SKM-1 (cell line): ENCODE measurements around the gene ATXN7L1.
"Not testable (repeated sequence)": the region's sequence is repeated elsewhere in the genome, so short reads cannot be mapped to it uniquely, and the experiment has no call there.

Experiments used
- DNase-seq: peaks from one replicate; lab custom pipeline; 2025; ENCODE audit not compliant: unreplicated experiment; lab: John Stamatoyannopoulos, UW

The ATXN7L1 gene

GRCh38 chr7:105805447-105806019 lies 70.9 kb downstream of the ATXN7L1 start:
- no peak for DNase-seq

GRCh38 chr7:105803429-105803736 lies 73.0 kb downstream of the ATXN7L1 start:
- no peak for DNase-seq

- DNase-seq = no peak
Observed at GRCh38 chr7:105802604-105803428, 73.6 kb downstream of the ATXN7L1 start.

GRCh38 chr7:105800849-105801534 lies 75.4 kb downstream of the ATXN7L1 start:
- no peak for DNase-seq

- no peak for DNase-seq
Observed at GRCh38 chr7:105800442-105800841, 76.0 kb downstream of the ATXN7L1 start.

- no peak for DNase-seq
Observed at GRCh38 chr7:105799677-105800076, 76.7 kb downstream of the ATXN7L1 start.

- no peak for DNase-seq
Observed at GRCh38 chr7:105799006-105799405, 77.4 kb downstream of the ATXN7L1 start.

- DNase-seq = no peak
Observed at GRCh38 chr7:105797652-105798051, 78.7 kb downstream of the ATXN7L1 start.

- no peak for DNase-seq
Observed at GRCh38 chr7:105796365-105796764, 80.0 kb downstream of the ATXN7L1 start.

- DNase-seq = no peak
Observed at GRCh38 chr7:105794741-105795729, 81.4 kb downstream of the ATXN7L1 start.

GRCh38 chr7:105792488-105793370 lies 83.7 kb downstream of the ATXN7L1 start:
- DNase-seq = no peak

- DNase-seq = no peak
Observed at GRCh38 chr7:105791926-105792325, 84.5 kb downstream of the ATXN7L1 start.

- no peak for DNase-seq
Observed at GRCh38 chr7:105790996-105791395, 85.4 kb downstream of the ATXN7L1 start.

GRCh38 chr7:105790452-105790851 lies 85.9 kb downstream of the ATXN7L1 start:
- DNase-seq = not testable (repeated sequence)

GRCh38 chr7:105788816-105789349 lies 87.5 kb downstream of the ATXN7L1 start:
- no peak for DNase-seq

GRCh38 chr7:105788356-105788755 lies 88.0 kb downstream of the ATXN7L1 start:
- DNase-seq = no peak

GRCh38 chr7:105787793-105788192 lies 88.6 kb downstream of the ATXN7L1 start:
- no peak for DNase-seq

- no peak for DNase-seq
Observed at GRCh38 chr7:105786520-105787470, 89.6 kb downstream of the ATXN7L1 start.
